Left lung (tissue), 10 donors: ENCODE results near the gene FERMT2. TPM values are rescaled to one million over a fixed set of nuclear protein-coding genes. Genes with fewer than 3 reads are reported as not detected.

ENCODE experiments used
- ATAC-seq: fragments of 200-7000 bp; cut with Tn5 transposase; one replicate; pipeline ENCODE4 v1.9.1; 2020; ENCODE audit warnings: moderate library complexity
- DNase-seq, 4 donors: peaks; one replicate each; pipeline ENCODE4 v3.0.0-alpha.2; 2013 to 2020
- H3K27ac ChIP-seq, 2 donors: fragments of 200-600 bp; sonication (generic) in 1 of 2; one replicate each; pipeline versions ENCODE4 v1.5.0 to v1.8.0; 2020 to 2021
- H3K27me3 ChIP-seq, 2 donors: fragments of 200-600 bp; sonication (generic) in 1 of 2; one replicate each; pipeline versions ENCODE4 v1.5.0 to v1.8.0; 2020 to 2021
- H3K36me3 ChIP-seq, 2 donors: fragments of 200-600 bp; sonication (generic) in 1 of 2; one replicate each; pipeline versions ENCODE4 v1.5.0 to v1.8.0; 2020 to 2021
- H3K4me1 ChIP-seq, 2 donors: fragments of 200-600 bp; one replicate each; pipeline ENCODE4 v1.8.0; 2021
- H3K4me3 ChIP-seq, 2 donors: fragments of 200-600 bp; sonication (generic) in 1 of 2; one replicate each; pipeline versions ENCODE4 v1.5.0 to v1.8.0; 2020 to 2021; ENCODE audit warnings: mild to moderate bottlenecking in 1 of 2
- H3K9me3 ChIP-seq, 2 donors: fragments of 200-600 bp; sonication (generic) in 1 of 2; one replicate each; pipeline versions ENCODE4 v1.5.0 to v1.8.0; 2020 to 2021
- CTCF ChIP-seq, 2 donors: fragments of 200-600 bp; sonication (generic) in 1 of 2; IDR thresholded peaks; one replicate each; pipeline versions ENCODE4 v1.5.0 to v1.8.0; 2021; ENCODE audit warnings: antibody characterized with exemption in 2 of 2
- intact Hi-C, 2 donors: fragments of 100-400 bp; cut with DNase I; formaldehyde crosslinking; loops; one replicate each; pipeline versions ENCODE4 v1.11.2 to v1.14.2; 2022
- polyA plus RNA-seq, 6 donors: library from polyadenylated mRNA; unstranded; fragments of 120-200 nt; gene quantifications; one replicate each; pipeline ENCODE4 v1.2.1, GENCODE V29; 2013; ENCODE audit not compliant: insufficient read length in 6 of 6
- total RNA-seq, 2 donors: library from RNA; stranded (reverse); fragmentation: NEBNext Ultra II Directional; extraction: Animal tissue kit (Norgen Biotek cat#: 25700); gene quantifications; one replicate each; pipeline ENCODE4 v1.2.1, GENCODE V29; 2021
- donor health status: DM: no; HTN: yes; CAD: no.
- donor health status: DM: no; HTN: no; CAD: no.

The FERMT2 gene
- total and polyA plus RNA-seq, 8 donors: 93.4 to 148 (median 131) TPM

- intact Hi-C loops: no loop called here
- ATAC-seq: no peak
These were observed 89.9 kb downstream of the FERMT2 start for GRCh38 chr14:52860910-52861309.

GRCh38 chr14:52860209-52860608 is 90.6 kb downstream of the FERMT2 start:
- intact Hi-C loops: no loop called here
- DNase-seq (no peak), ATAC-seq (no peak)
- Histone ChIP-seq H3K36me3 (peaks cover 0 to 57% of the 10 kb centered on the region in 2 donors), H3K4me1 (no peaks in the 10 kb centered on the region), H3K9me3 (no peaks in the 10 kb centered on the region), H3K4me3 (no peak overlapping the region), H3K27ac (no peak overlapping the region), H3K27me3 (no peaks in the 10 kb centered on the region)
- no peak for TF ChIP-seq CTCF (IDR thresholded peaks at IDR 0.05)

More at GRCh38 chr14:52860910-52861309, 89.9 kb downstream of the FERMT2 start:
- Histone ChIP-seq H3K4me1 (no peaks in the 10 kb centered on the region), H3K36me3 (peaks cover 0 to 62% of the 10 kb centered on the region in 2 donors), H3K27me3 (no peaks in the 10 kb centered on the region), H3K27ac (no peak overlapping the region), H3K9me3 (no peaks in the 10 kb centered on the region), H3K4me3 (no peak overlapping the region)
- no peak for TF ChIP-seq CTCF (IDR thresholded peaks at IDR 0.05)
- DNase-seq: no peak

GRCh38 chr14:52856139-52856538 is 94.7 kb downstream of the FERMT2 start:
- Histone ChIP-seq H3K27ac (no peak overlapping the region), H3K4me1 (no peaks in the 10 kb centered on the region), H3K9me3 (no peaks in the 10 kb centered on the region), H3K27me3 (no peaks in the 10 kb centered on the region), H3K4me3 (no peak overlapping the region), H3K36me3 (peaks cover 0 to 32% of the 10 kb centered on the region in 2 donors)
- DNase-seq (no peak), ATAC-seq (no peak)
- no peak for TF ChIP-seq CTCF (IDR thresholded peaks at IDR 0.05)
- intact Hi-C loops: no loop called here

GRCh38 chr14:52853522-52853854 is 97.4 kb downstream of the FERMT2 start:
- Histone ChIP-seq H3K4me1 (no peaks in the 10 kb centered on the region), H3K36me3 (peaks cover 0 to 18% of the 10 kb centered on the region in 2 donors), H3K4me3 (no peak overlapping the region), H3K9me3 (no peaks in the 10 kb centered on the region), H3K27me3 (no peaks in the 10 kb centered on the region), H3K27ac (peak overlapping the region; percentile 7 to 30)
- ATAC-seq: no peak
- no peak for TF ChIP-seq CTCF (IDR thresholded peaks at IDR 0.05)
- no peak for DNase-seq
- intact Hi-C loops: no loop called here

GRCh38 chr14:52852810-52853521 is 97.9 kb downstream of the FERMT2 start:
- ATAC-seq (no peak), DNase-seq (peak in 2 of 4 donors; percentile 69 to 73)
- Histone ChIP-seq H3K27ac (peak overlapping the region; percentile 7 to 30), H3K4me3 (no peak overlapping the region), H3K27me3 (no peaks in the 10 kb centered on the region), H3K4me1 (no peaks in the 10 kb centered on the region), H3K36me3 (peaks cover 0 to 12% of the 10 kb centered on the region in 2 donors), H3K9me3 (no peaks in the 10 kb centered on the region)
- TF ChIP-seq CTCF (IDR thresholded peaks at IDR 0.05): no peak
- intact Hi-C loops: no loop called here
